ENCODE results near the gene MS4A18. TPM values are rescaled to one million over a fixed set of nuclear protein-coding genes. Genes with fewer than 3 reads are reported as not detected.

The MS4A18 gene
- total and polyA plus RNA-seq, 10 of the 15 experiments (the other 5 are each of a cell fraction or from before 2014, with no cell fraction given), result not detected

DNA sequence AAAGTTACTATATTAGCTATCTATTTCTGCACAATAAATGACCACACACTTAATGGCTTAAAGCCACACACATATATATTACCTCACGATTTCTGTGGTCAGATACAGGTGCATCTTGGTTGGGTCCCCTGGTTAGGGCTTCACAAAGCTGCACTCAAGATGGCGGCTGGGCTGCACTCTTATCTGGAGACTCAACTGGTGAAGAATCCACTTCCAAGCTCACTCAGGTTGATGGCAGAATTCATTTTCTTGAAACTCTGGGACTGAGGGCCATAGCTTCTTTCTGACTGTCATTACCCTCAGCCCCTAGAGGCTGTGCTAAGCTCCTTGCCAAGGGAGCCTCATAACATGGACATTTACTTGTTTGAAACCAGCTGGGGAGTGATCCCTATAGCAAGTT, 55.5 kb downstream of the MS4A18 start:
- in situ Hi-C loops (cut with MboI), result no loop called here
- WGBS (ENCODE audit: insufficient coverage, insufficient replicate concordance, low lambda C conversion rate, missing lambda C conversion rate), result 50% methylated on average over 2 of the region's 2 CpGs
- intact Hi-C loops (cut with micrococcal nuclease; ENCODE audit: unreplicated experiment), result no loop called here
- no peaks in the 10 kb centered on the region for H3K79me2 ChIP-seq (ENCODE audit: control insufficient read depth, insufficient read depth, low read length)
- H3K27me3 ChIP-seq (replicated peaks in 1 of 2; ENCODE audit: control insufficient read depth in 2 of 2, insufficient read depth in 2 of 2, low read length in 1 of 2), result no peaks in the 10 kb centered on the region
- H3K9ac ChIP-seq (ENCODE audit: control insufficient read depth, insufficient read depth, low read length), result no peak overlapping the region
- no peaks in the 10 kb centered on the region for H4K20me1 ChIP-seq (ENCODE audit: control insufficient read depth, insufficient read depth)
- BruUV-seq (replicated peaks), result no TSS peak
- H3K4me1 ChIP-seq (ENCODE audit: control insufficient read depth, insufficient read depth, low read length), result peaks cover 7% of the 10 kb centered on the region
- no peaks in the 10 kb centered on the region for H3K36me3 ChIP-seq (ENCODE audit: control insufficient read depth in 2 of 2, insufficient read depth in 2 of 2, low read length in 1 of 2)
- CTCF ChIA-PET, result interaction anchor here (1.0 to 9.3 kb wide), 6 partner anchors 10 to 474 kb away, joined by 3 to 184 read pairs (median 16); no protein-coding TSS in a partner anchor
- RAD21 ChIA-PET (ENCODE audit: unreplicated experiment), result interaction anchor here (1.9 kb wide), 2 partner anchors 15 to 17 kb away, joined by 6 to 8 read pairs; no protein-coding TSS in a partner anchor
- no peak for DNase-seq (ENCODE audit: low read depth, low spot score)
- no peak overlapping the region for H2AFZ ChIP-seq (ENCODE audit: control insufficient read depth, low read depth, low read length)
- H3K27ac ChIP-seq (ENCODE audit: control insufficient read depth, insufficient read depth), result no peak overlapping the region
- no peak for TF ChIP-seq SMAD1 (IDR thresholded peaks at IDR 0.05; ENCODE audit: low read depth, partially characterized antibody)
- no peak for TF ChIP-seq MXI1 (IDR thresholded peaks at IDR 0.05; ENCODE audit: low read depth, low read length)
- TF ChIP-seq STAT3 (IDR thresholded peaks at IDR 0.05; ENCODE audit: low read depth, low read length), result no peak
- TF ChIP-seq, protein P1, sequence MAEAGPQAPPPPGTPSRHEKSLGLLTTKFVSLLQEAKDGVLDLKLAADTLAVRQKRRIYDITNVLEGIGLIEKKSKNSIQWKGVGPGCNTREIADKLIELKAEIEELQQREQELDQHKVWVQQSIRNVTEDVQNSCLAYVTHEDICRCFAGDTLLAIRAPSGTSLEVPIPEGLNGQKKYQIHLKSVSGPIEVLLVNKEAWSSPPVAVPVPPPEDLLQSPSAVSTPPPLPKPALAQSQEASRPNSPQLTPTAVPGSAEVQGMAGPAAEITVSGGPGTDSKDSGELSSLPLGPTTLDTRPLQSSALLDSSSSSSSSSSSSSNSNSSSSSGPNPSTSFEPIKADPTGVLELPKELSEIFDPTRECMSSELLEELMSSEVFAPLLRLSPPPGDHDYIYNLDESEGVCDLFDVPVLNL (IDR thresholded peaks at IDR 0.05; ENCODE audit: low read depth, low read length), result no peak
- TF ChIP-seq CBX5 (IDR thresholded peaks at IDR 0.05; ENCODE audit: low read depth), result no peak
- no peak for TF ChIP-seq YBX1 (IDR thresholded peaks at IDR 0.05)
- TF ChIP-seq, protein P2, sequence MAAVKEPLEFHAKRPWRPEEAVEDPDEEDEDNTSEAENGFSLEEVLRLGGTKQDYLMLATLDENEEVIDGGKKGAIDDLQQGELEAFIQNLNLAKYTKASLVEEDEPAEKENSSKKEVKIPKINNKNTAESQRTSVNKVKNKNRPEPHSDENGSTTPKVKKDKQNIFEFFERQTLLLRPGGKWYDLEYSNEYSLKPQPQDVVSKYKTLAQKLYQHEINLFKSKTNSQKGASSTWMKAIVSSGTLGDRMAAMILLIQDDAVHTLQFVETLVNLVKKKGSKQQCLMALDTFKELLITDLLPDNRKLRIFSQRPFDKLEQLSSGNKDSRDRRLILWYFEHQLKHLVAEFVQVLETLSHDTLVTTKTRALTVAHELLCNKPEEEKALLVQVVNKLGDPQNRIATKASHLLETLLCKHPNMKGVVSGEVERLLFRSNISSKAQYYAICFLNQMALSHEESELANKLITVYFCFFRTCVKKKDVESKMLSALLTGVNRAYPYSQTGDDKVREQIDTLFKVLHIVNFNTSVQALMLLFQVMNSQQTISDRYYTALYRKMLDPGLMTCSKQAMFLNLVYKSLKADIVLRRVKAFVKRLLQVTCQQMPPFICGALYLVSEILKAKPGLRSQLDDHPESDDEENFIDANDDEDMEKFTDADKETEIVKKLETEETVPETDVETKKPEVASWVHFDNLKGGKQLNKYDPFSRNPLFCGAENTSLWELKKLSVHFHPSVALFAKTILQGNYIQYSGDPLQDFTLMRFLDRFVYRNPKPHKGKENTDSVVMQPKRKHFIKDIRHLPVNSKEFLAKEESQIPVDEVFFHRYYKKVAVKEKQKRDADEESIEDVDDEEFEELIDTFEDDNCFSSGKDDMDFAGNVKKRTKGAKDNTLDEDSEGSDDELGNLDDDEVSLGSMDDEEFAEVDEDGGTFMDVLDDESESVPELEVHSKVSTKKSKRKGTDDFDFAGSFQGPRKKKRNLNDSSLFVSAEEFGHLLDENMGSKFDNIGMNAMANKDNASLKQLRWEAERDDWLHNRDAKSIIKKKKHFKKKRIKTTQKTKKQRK (IDR thresholded peaks at IDR 0.05; ENCODE audit: low read depth, low read length), result no peak
- no peak for TF ChIP-seq CREM (IDR thresholded peaks at IDR 0.05; ENCODE audit: low read depth)
- TF ChIP-seq ASH2L (IDR thresholded peaks at IDR 0.05; ENCODE audit: borderline replicate concordance, low read depth), result no peak
- no peak for TF ChIP-seq LARP7 (IDR thresholded peaks at IDR 0.05)
- TF ChIP-seq PML (IDR thresholded peaks at IDR 0.05; ENCODE audit: low read length), result no peak
- TF ChIP-seq, protein P3, sequence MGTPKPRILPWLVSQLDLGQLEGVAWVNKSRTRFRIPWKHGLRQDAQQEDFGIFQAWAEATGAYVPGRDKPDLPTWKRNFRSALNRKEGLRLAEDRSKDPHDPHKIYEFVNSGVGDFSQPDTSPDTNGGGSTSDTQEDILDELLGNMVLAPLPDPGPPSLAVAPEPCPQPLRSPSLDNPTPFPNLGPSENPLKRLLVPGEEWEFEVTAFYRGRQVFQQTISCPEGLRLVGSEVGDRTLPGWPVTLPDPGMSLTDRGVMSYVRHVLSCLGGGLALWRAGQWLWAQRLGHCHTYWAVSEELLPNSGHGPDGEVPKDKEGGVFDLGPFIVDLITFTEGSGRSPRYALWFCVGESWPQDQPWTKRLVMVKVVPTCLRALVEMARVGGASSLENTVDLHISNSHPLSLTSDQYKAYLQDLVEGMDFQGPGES (IDR thresholded peaks at IDR 0.05), result no peak
- TF ChIP-seq CBX3 (IDR thresholded peaks at IDR 0.05; ENCODE audit: borderline replicate concordance, low read depth), result no peak
- TF ChIP-seq ZNF274 (IDR thresholded peaks at IDR 0.05; ENCODE audit: insufficient read depth, insufficient read length), result no peak
- TF ChIP-seq CHD2 (IDR thresholded peaks at IDR 0.05; ENCODE audit: borderline replicate concordance, low read depth, low read length), result no peak
- TF ChIP-seq, protein P4, sequence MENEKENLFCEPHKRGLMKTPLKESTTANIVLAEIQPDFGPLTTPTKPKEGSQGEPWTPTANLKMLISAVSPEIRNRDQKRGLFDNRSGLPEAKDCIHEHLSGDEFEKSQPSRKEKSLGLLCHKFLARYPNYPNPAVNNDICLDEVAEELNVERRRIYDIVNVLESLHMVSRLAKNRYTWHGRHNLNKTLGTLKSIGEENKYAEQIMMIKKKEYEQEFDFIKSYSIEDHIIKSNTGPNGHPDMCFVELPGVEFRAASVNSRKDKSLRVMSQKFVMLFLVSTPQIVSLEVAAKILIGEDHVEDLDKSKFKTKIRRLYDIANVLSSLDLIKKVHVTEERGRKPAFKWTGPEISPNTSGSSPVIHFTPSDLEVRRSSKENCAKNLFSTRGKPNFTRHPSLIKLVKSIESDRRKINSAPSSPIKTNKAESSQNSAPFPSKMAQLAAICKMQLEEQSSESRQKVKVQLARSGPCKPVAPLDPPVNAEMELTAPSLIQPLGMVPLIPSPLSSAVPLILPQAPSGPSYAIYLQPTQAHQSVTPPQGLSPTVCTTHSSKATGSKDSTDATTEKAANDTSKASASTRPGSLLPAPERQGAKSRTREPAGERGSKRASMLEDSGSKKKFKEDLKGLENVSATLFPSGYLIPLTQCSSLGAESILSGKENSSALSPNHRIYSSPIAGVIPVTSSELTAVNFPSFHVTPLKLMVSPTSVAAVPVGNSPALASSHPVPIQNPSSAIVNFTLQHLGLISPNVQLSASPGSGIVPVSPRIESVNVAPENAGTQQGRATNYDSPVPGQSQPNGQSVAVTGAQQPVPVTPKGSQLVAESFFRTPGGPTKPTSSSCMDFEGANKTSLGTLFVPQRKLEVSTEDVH (IDR thresholded peaks at IDR 0.05; ENCODE audit: low read depth, partially characterized antibody), result no peak
- TF ChIP-seq TCF3 (IDR thresholded peaks at IDR 0.05; ENCODE audit: borderline replicate concordance, insufficient read depth, low read depth, low read length), result no peak
- ATAC-seq, result no peak
- no peak overlapping the region for H3K4me3 ChIP-seq
- no peaks in the 10 kb centered on the region for H3K9me3 ChIP-seq (replicated peaks; ENCODE audit: control insufficient read depth, insufficient read depth, low read length)
- H3K4me2 ChIP-seq (ENCODE audit: control insufficient read depth, insufficient read depth), result no peak overlapping the region
- POLR2A ChIA-PET, result no interaction called here
- no peak for FAIRE-seq
- SMC1A ChIA-PET (ENCODE audit: uncharacterized antibody, unreplicated experiment), result interaction anchor here (1.0 to 12.5 kb wide), 7 partner anchors 10 to 122 kb away, joined by 3 to 143 read pairs (median 8); no protein-coding TSS in a partner anchor
